ENCODE results near the gene STAC.

STAC gene

GRCh38 chr3:36514171-36514570, 133.9 kb downstream of the STAC start:
- no peak overlapping the region for H3K27ac ChIP-seq (replicated peaks; ENCODE audit: low read length)
- H3K18ac ChIP-seq (ENCODE audit: low read length): no peak overlapping the region
- H4K91ac ChIP-seq (ENCODE audit: low read depth, low read length, poor library complexity): no peak overlapping the region
- H2BK15ac ChIP-seq (ENCODE audit: low read length): no peak overlapping the region
- no CpG with 5 or more reads among the region's 1 CpG for WGBS, 2 donors (ENCODE audit: extremely low coverage in 2 of 2, insufficient read length in 2 of 2, insufficient replicate concordance in 1 of 2)
- H2BK12ac ChIP-seq (ENCODE audit: low read length): no peak overlapping the region
- H2AFZ ChIP-seq (ENCODE audit: low read length): no peak overlapping the region
- H3K79me1 ChIP-seq (ENCODE audit: low read depth, low read length): no peaks in the 10 kb centered on the region
- no peak overlapping the region for H2AK5ac ChIP-seq (ENCODE audit: low read depth, low read length)
- H3K14ac ChIP-seq (ENCODE audit: low read length): no peak overlapping the region
- H3K23ac ChIP-seq (ENCODE audit: low read depth, low read length, poor library complexity): no peak overlapping the region
- peaks cover 0 to 5% of the 10 kb centered on the region in 2 donors for H3K4me1 ChIP-seq (ENCODE audit: control insufficient read depth in 2 of 2, insufficient read depth in 1 of 2, low read depth in 1 of 2, low read length in 2 of 2)
- no peak for DNase-seq (ENCODE audit: low spot score)
- H3K9me3 ChIP-seq (replicated peaks in 1 of 2; ENCODE audit: control insufficient read depth in 2 of 2, insufficient read depth in 1 of 2, low read depth in 1 of 2, low read length in 2 of 2): no peaks in the 10 kb centered on the region
- no peak overlapping the region for H3K9ac ChIP-seq (ENCODE audit: low read depth, low read length, poor library complexity)
- no peaks in the 10 kb centered on the region for H3K36me3 ChIP-seq (replicated peaks in 1 of 2; ENCODE audit: control insufficient read depth in 2 of 2, insufficient read depth in 2 of 2, low read length in 2 of 2)
- H3K4ac ChIP-seq (ENCODE audit: low read length): no peak overlapping the region
- no peaks in the 10 kb centered on the region for H3K27me3 ChIP-seq (ENCODE audit: control insufficient read depth in 3 of 3, insufficient read depth in 3 of 3, low read depth in 1 of 3, low read length in 3 of 3)
- H3K4me2 ChIP-seq (ENCODE audit: insufficient read depth, low read length, poor library complexity, severe bottlenecking): no peak overlapping the region
- H3K4me3 ChIP-seq (ENCODE audit: low read length in 2 of 2): no peak overlapping the region
- H2BK120ac ChIP-seq (ENCODE audit: low read depth, low read length): no peak overlapping the region
- no peak overlapping the region for H2BK5ac ChIP-seq (ENCODE audit: low read length)
- H4K8ac ChIP-seq (ENCODE audit: low read depth, low read length): no peak overlapping the region

GRCh38 chr3:36519682-36520081, 139.4 kb downstream of the STAC start:
- Histone ChIP-seq H2BK120ac (ENCODE audit: low read depth, low read length) (no peak overlapping the region), H2BK15ac (ENCODE audit: low read length) (no peak overlapping the region), H2AK5ac (ENCODE audit: low read depth, low read length) (no peak overlapping the region), H3K4me3 (ENCODE audit: low read length in 2 of 2) (no peak overlapping the region), H3K18ac (ENCODE audit: low read length) (no peak overlapping the region), H3K9me3 (replicated peaks in 1 of 2; ENCODE audit: control insufficient read depth in 2 of 2, insufficient read depth in 1 of 2, low read depth in 1 of 2, low read length in 2 of 2) (no peaks in the 10 kb centered on the region), H4K8ac (ENCODE audit: low read depth, low read length) (no peak overlapping the region), H3K23ac (ENCODE audit: low read depth, low read length, poor library complexity) (no peak overlapping the region), H3K4me1 (ENCODE audit: control insufficient read depth in 2 of 2, insufficient read depth in 1 of 2, low read depth in 1 of 2, low read length in 2 of 2) (peaks cover 0 to 5% of the 10 kb centered on the region in 2 donors), H2BK12ac (ENCODE audit: low read length) (no peak overlapping the region), H3K4me2 (ENCODE audit: insufficient read depth, low read length, poor library complexity, severe bottlenecking) (no peak overlapping the region), H3K27ac (replicated peaks; ENCODE audit: low read length) (no peak overlapping the region), H3K14ac (ENCODE audit: low read length) (no peak overlapping the region), H3K27me3 (ENCODE audit: control insufficient read depth in 3 of 3, insufficient read depth in 3 of 3, low read depth in 1 of 3, low read length in 3 of 3) (no peaks in the 10 kb centered on the region), H3K36me3 (replicated peaks in 1 of 2; ENCODE audit: control insufficient read depth in 2 of 2, insufficient read depth in 2 of 2, low read length in 2 of 2) (peaks cover 0 to 2% of the 10 kb centered on the region in 2 donors), H2BK5ac (ENCODE audit: low read length) (no peak overlapping the region), H4K91ac (ENCODE audit: low read depth, low read length, poor library complexity) (no peak overlapping the region), H3K4ac (ENCODE audit: low read length) (no peak overlapping the region), H3K79me1 (ENCODE audit: low read depth, low read length) (no peaks in the 10 kb centered on the region), H3K9ac (ENCODE audit: low read depth, low read length, poor library complexity) (no peak overlapping the region), H2AFZ (ENCODE audit: low read length) (no peak overlapping the region)
- no CpG with 5 or more reads among the region's 3 CpGs for WGBS, 2 donors (ENCODE audit: extremely low coverage in 2 of 2, insufficient read length in 2 of 2, insufficient replicate concordance in 1 of 2)
- no peak for DNase-seq (ENCODE audit: low spot score)

- Histone ChIP-seq H3K27me3 (ENCODE audit: control insufficient read depth in 3 of 3, insufficient read depth in 3 of 3, low read depth in 1 of 3, low read length in 3 of 3) (no peaks in the 10 kb centered on the region), H2BK120ac (ENCODE audit: low read depth, low read length) (no peak overlapping the region), H3K23ac (ENCODE audit: low read depth, low read length, poor library complexity) (no peak overlapping the region), H2AFZ (ENCODE audit: low read length) (no peak overlapping the region), H3K14ac (ENCODE audit: low read length) (no peak overlapping the region), H3K4me3 (ENCODE audit: low read length in 2 of 2) (no peak overlapping the region), H2BK5ac (ENCODE audit: low read length) (no peak overlapping the region), H3K27ac (replicated peaks; ENCODE audit: low read length) (no peak overlapping the region), H3K4ac (ENCODE audit: low read length) (no peak overlapping the region), H4K91ac (ENCODE audit: low read depth, low read length, poor library complexity) (no peak overlapping the region), H2BK15ac (ENCODE audit: low read length) (no peak overlapping the region), H3K4me1 (ENCODE audit: control insufficient read depth in 2 of 2, insufficient read depth in 1 of 2, low read depth in 1 of 2, low read length in 2 of 2) (peaks cover 0 to 3% of the 10 kb centered on the region in 2 donors), H3K4me2 (ENCODE audit: insufficient read depth, low read length, poor library complexity, severe bottlenecking) (no peak overlapping the region), H3K79me1 (ENCODE audit: low read depth, low read length) (no peaks in the 10 kb centered on the region), H4K8ac (ENCODE audit: low read depth, low read length) (no peak overlapping the region), H3K18ac (ENCODE audit: low read length) (no peak overlapping the region), H3K9ac (ENCODE audit: low read depth, low read length, poor library complexity) (no peak overlapping the region), H3K36me3 (replicated peaks in 1 of 2; ENCODE audit: control insufficient read depth in 2 of 2, insufficient read depth in 2 of 2, low read length in 2 of 2) (peaks cover 0 to 2% of the 10 kb centered on the region in 2 donors), H2BK12ac (ENCODE audit: low read length) (no peak overlapping the region), H2AK5ac (ENCODE audit: low read depth, low read length) (no peak overlapping the region), H3K9me3 (replicated peaks in 1 of 2; ENCODE audit: control insufficient read depth in 2 of 2, insufficient read depth in 1 of 2, low read depth in 1 of 2, low read length in 2 of 2) (no peaks in the 10 kb centered on the region)
- DNase-seq (ENCODE audit: low spot score): no peak
- no CpG with 5 or more reads among the region's 4 CpGs for WGBS, 2 donors (ENCODE audit: extremely low coverage in 2 of 2, insufficient read length in 2 of 2, insufficient replicate concordance in 1 of 2)
These were observed 140.1 kb downstream of the STAC start for GRCh38 chr3:36520241-36521006.

GRCh38 chr3:36521007-36521379, 140.7 kb downstream of the STAC start:
- Histone ChIP-seq H3K9ac (ENCODE audit: low read depth, low read length, poor library complexity) (no peak overlapping the region), H3K79me1 (ENCODE audit: low read depth, low read length) (no peaks in the 10 kb centered on the region), H3K14ac (ENCODE audit: low read length) (no peak overlapping the region), H2BK120ac (ENCODE audit: low read depth, low read length) (no peak overlapping the region), H3K9me3 (replicated peaks in 1 of 2; ENCODE audit: control insufficient read depth in 2 of 2, insufficient read depth in 1 of 2, low read depth in 1 of 2, low read length in 2 of 2) (no peaks in the 10 kb centered on the region), H4K8ac (ENCODE audit: low read depth, low read length) (no peak overlapping the region), H3K4me3 (ENCODE audit: low read length in 2 of 2) (no peak overlapping the region), H2AK5ac (ENCODE audit: low read depth, low read length) (no peak overlapping the region), H2BK15ac (ENCODE audit: low read length) (no peak overlapping the region), H3K23ac (ENCODE audit: low read depth, low read length, poor library complexity) (no peak overlapping the region), H2BK12ac (ENCODE audit: low read length) (no peak overlapping the region), H3K4me2 (ENCODE audit: insufficient read depth, low read length, poor library complexity, severe bottlenecking) (no peak overlapping the region), H3K4ac (ENCODE audit: low read length) (no peak overlapping the region), H3K4me1 (ENCODE audit: control insufficient read depth in 2 of 2, insufficient read depth in 1 of 2, low read depth in 1 of 2, low read length in 2 of 2) (peaks cover 0 to 5% of the 10 kb centered on the region in 2 donors), H4K91ac (ENCODE audit: low read depth, low read length, poor library complexity) (no peak overlapping the region), H2AFZ (ENCODE audit: low read length) (no peak overlapping the region), H3K27me3 (ENCODE audit: control insufficient read depth in 3 of 3, insufficient read depth in 3 of 3, low read depth in 1 of 3, low read length in 3 of 3) (no peaks in the 10 kb centered on the region), H3K27ac (replicated peaks; ENCODE audit: low read length) (no peak overlapping the region), H3K36me3 (replicated peaks in 1 of 2; ENCODE audit: control insufficient read depth in 2 of 2, insufficient read depth in 2 of 2, low read length in 2 of 2) (peaks cover 0 to 2% of the 10 kb centered on the region in 2 donors), H3K18ac (ENCODE audit: low read length) (no peak overlapping the region), H2BK5ac (ENCODE audit: low read length) (no peak overlapping the region)
- no CpG with 5 or more reads among the region's 2 CpGs for WGBS, 2 donors (ENCODE audit: extremely low coverage in 2 of 2, insufficient read length in 2 of 2, insufficient replicate concordance in 1 of 2)
- no peak for DNase-seq (ENCODE audit: low spot score)

Data from neuronal stem cell (in vitro differentiated cells).